Rectal smooth muscle tissue (tissue), 1 donor: ENCODE data around the gene HMGB3.
"Not testable (repeated sequence)": the region's sequence is repeated elsewhere in the genome, so short reads cannot be mapped to it uniquely, and the experiment has no call there.

ENCODE experiments used
- H3K27ac ChIP-seq: one replicate; pipeline ENCODE4 v1.7.0; 2013; ENCODE audit warnings: low read depth, low read length, inconsistent platforms
- H3K27me3 ChIP-seq: one replicate; pipeline ENCODE4 v1.7.0; 2013; ENCODE audit warnings: low read length; ENCODE audit not compliant: control insufficient read depth, insufficient read depth
- H3K36me3 ChIP-seq: one replicate; pipeline ENCODE4 v1.7.0; 2013; ENCODE audit warnings: low read length; ENCODE audit not compliant: control insufficient read depth, insufficient read depth
- H3K4me1 ChIP-seq: one replicate; pipeline ENCODE4 v1.7.0; 2013; ENCODE audit warnings: low read length; ENCODE audit not compliant: control insufficient read depth, insufficient read depth
- H3K4me3 ChIP-seq: one replicate; pipeline ENCODE4 v1.7.0; 2013; ENCODE audit warnings: low read length
- H3K9ac ChIP-seq: one replicate; pipeline ENCODE4 v1.7.0; 2013; ENCODE audit warnings: low read length

Gene HMGB3

DNA sequence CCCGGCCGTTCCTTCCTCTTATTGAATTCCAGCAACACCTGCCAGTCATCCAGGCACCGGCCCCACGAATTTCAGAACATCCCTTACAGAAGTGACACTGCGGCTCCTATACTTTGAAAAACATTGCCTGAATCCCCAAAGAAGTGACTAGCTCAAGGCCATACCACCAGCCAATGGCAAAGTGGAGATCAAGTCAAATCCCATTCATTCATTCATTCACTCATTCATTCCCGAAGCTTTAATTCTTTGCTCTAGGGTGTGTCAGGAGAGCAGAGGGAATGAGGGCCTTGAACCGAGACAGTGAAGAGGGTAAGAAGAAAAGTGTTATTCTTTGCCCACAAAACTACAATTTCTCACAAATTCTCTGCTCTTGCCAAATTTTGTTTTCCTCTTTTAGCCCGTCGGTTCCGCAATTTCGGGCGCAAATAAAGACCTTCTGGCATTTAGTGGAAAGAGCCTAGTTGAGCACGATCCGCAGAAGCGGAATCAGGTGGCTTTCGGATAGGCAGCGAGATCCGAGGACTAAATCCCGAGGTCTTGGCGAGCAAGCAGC, 824 bp upstream of the HMGB3 start:
- no peaks in the 10 kb centered on the region for H3K27me3 ChIP-seq
- no peak overlapping the region for H3K27ac ChIP-seq
- peak overlapping the region; percentile 52 for H3K4me3 ChIP-seq
- no peak overlapping the region for H3K9ac ChIP-seq
- no peaks in the 10 kb centered on the region for H3K36me3 ChIP-seq
- H3K4me1 ChIP-seq: no peaks in the 10 kb centered on the region

DNA sequence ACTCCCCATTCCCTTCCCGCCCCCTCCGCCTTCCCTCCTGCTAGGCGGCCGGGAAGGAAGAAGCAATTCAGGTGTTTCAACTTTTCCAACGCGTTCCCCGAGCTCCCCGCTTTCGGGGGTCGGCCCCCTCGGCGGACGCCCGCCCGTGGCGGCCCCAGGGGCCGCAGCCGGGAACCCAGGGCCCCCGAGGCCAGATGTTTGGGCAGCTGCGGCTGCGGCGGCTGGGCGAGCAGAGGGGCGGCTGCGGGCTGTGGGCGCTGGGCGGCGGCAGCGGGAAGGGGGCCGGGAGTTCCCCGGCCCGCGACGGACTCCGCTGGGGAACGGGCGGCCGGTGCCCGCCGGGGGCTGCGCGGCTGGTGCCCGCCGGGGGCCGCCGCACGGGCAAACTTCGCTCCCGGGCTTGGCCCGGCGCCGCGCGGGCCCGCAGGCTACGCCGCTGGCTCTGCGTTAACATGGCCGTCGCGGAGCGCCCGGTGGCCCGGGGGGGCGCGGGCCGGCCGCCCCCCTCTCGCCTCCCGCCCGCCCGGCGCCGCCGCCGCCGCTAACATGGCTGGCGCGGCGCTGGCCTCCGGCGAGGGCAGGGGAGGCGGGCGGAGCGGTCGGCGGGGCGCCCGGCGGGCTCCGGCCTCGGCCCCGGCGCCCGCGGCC, 510 bp downstream of the HMGB3 start:
- no peak overlapping the region for H3K27ac ChIP-seq
- H3K4me3 ChIP-seq: peak overlapping the region; percentile 43
- no peaks in the 10 kb centered on the region for H3K27me3 ChIP-seq
- no peaks in the 10 kb centered on the region for H3K4me1 ChIP-seq
- H3K36me3 ChIP-seq: no peaks in the 10 kb centered on the region
- H3K9ac ChIP-seq: no peak overlapping the region

- no peak overlapping the region for H3K9ac ChIP-seq
- no peaks in the 10 kb centered on the region for H3K27me3 ChIP-seq
- H3K27ac ChIP-seq: no peak overlapping the region
- no peaks in the 10 kb centered on the region for H3K4me1 ChIP-seq
- H3K4me3 ChIP-seq: peak overlapping the region; percentile 30
- H3K36me3 ChIP-seq: no peaks in the 10 kb centered on the region
These were observed 1.2 kb downstream of the HMGB3 start for GRCh38 chrX:150984169-150984824.

- H3K4me3 ChIP-seq, H3K36me3 ChIP-seq, H3K27me3 ChIP-seq, H3K4me1 ChIP-seq, H3K9ac ChIP-seq, H3K27ac ChIP-seq: not testable (repeated sequence)
These were observed 4.6 kb downstream of the HMGB3 start for GRCh38 chrX:150987687-150988086.

GRCh38 chrX:150989420-150989819, 6.3 kb downstream of the HMGB3 start:
- no peaks in the 10 kb centered on the region for H3K27me3 ChIP-seq
- no peaks in the 10 kb centered on the region for H3K36me3 ChIP-seq
- no peaks in the 10 kb centered on the region for H3K4me1 ChIP-seq
- no peak overlapping the region for H3K9ac ChIP-seq
- no peak overlapping the region for H3K27ac ChIP-seq
- no peak overlapping the region for H3K4me3 ChIP-seq

- Histone ChIP-seq H3K27me3 (no peaks in the 10 kb centered on the region), H3K36me3 (no peaks in the 10 kb centered on the region), H3K27ac (no peak overlapping the region), H3K9ac (no peak overlapping the region), H3K4me1 (no peaks in the 10 kb centered on the region), H3K4me3 (no peak overlapping the region)
These were observed 7.8 kb downstream of the HMGB3 start for GRCh38 chrX:150990910-150991309.

- Histone ChIP-seq H3K4me3 (no peak overlapping the region), H3K27ac (no peak overlapping the region), H3K4me1 (no peaks in the 10 kb centered on the region)
These were observed 17.8 kb downstream of the HMGB3 start for GRCh38 chrX:151000861-151001331.

GRCh38 chrX:151004085-151004484, 20.9 kb downstream of the HMGB3 start:
- Histone ChIP-seq H3K27me3 (peaks cover 3% of the 10 kb centered on the region), H3K36me3 (no peaks in the 10 kb centered on the region), H3K4me3 (no peak overlapping the region), H3K27ac (no peak overlapping the region), H3K4me1 (no peaks in the 10 kb centered on the region), H3K9ac (no peak overlapping the region)

More at GRCh38 chrX:151000861-151001331, 17.8 kb downstream of the HMGB3 start:
- Histone ChIP-seq H3K27me3 (no peaks in the 10 kb centered on the region), H3K36me3 (no peaks in the 10 kb centered on the region), H3K9ac (no peak overlapping the region)

DNA sequence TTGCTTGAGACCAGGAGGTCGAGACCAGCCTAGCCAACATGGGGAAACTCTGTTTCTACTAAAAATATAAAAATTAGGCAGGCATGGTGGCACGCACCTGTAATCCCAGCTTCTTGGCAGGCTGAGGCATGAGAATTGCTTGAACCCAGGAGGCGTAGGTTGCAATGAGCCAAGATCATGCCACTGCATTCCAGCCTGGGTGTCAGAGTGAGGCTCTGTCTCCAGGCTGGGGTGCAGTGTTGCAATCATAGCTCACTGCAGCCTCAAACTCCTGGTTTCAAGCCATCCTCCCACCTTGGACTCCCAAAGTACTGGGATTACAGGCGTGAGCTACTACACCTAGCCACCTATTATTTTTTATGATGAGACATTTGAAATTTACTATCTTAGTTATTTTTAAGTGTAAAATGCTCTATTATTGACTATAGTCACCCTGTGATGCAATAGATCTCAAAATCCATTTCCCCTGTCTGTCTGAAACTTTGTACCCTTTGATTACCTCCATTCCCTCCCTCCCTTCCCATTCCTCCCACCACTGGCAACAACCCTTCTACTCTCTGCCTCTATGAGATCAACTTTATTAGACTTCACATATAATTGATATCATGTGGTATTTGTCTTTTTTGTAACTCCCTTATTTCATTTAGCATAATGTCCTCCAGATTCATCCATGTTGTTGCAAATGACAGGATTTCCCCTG, 23.4 kb downstream of the HMGB3 start:
- H3K27me3 ChIP-seq: peaks cover 3% of the 10 kb centered on the region
- no peaks in the 10 kb centered on the region for H3K36me3 ChIP-seq
- no peak overlapping the region for H3K27ac ChIP-seq

GRCh38 chrX:151009582-151009981, 26.4 kb downstream of the HMGB3 start:
- Histone ChIP-seq H3K27ac (no peak overlapping the region), H3K4me1 (no peaks in the 10 kb centered on the region), H3K9ac (no peak overlapping the region), H3K36me3 (no peaks in the 10 kb centered on the region), H3K27me3 (peaks cover 3% of the 10 kb centered on the region), H3K4me3 (no peak overlapping the region)

More for the DNA sequence above, 23.4 kb downstream of the HMGB3 start:
- Histone ChIP-seq H3K9ac (no peak overlapping the region), H3K4me3 (no peak overlapping the region), H3K4me1 (no peaks in the 10 kb centered on the region)

- Histone ChIP-seq H3K36me3 (no peaks in the 10 kb centered on the region), H3K4me1 (no peaks in the 10 kb centered on the region), H3K27ac (no peak overlapping the region), H3K4me3 (no peak overlapping the region), H3K27me3 (no peaks in the 10 kb centered on the region), H3K9ac (no peak overlapping the region)
These were observed 30.1 kb downstream of the HMGB3 start for GRCh38 chrX:151013164-151013743.

- Histone ChIP-seq H3K36me3 (no peaks in the 10 kb centered on the region), H3K4me3 (no peak overlapping the region), H3K4me1 (no peaks in the 10 kb centered on the region), H3K9ac (no peak overlapping the region), H3K27ac (no peak overlapping the region), H3K27me3 (no peaks in the 10 kb centered on the region)
These were observed 32.5 kb downstream of the HMGB3 start for GRCh38 chrX:151015684-151016083.
